Tibial nerve (tissue), 4 donors: Measurements from ENCODE around the gene OPHN1.

Experiments used
- CTCF ChIP-seq, 5 experiments: fragments of 200-600 bp in 3 of 5; fragments of 450-650 bp in 2 of 5; sonication (generic) in 3 of 5; IDR thresholded peaks; one replicate each; pipeline ENCODE4 v1.5.1; 2016 to 2019; ENCODE audit warnings: antibody characterized with exemption in 5 of 5, mild to moderate bottlenecking in 3 of 5, moderate library complexity in 2 of 5
- EP300 ChIP-seq, 2 donors: sonication (generic); formaldehyde crosslinking; IDR thresholded peaks; one replicate each; pipeline ENCODE4 v1.6.1; 2017; ENCODE audit warnings: antibody characterized with exemption in 2 of 2, mild to moderate bottlenecking in 1 of 2

- TF ChIP-seq CTCF (IDR thresholded peaks at IDR 0.05): no peak
- TF ChIP-seq EP300 (IDR thresholded peaks at IDR 0.05): no peak
Measured at GRCh38 chrX:68439341-68439740, 6.0 kb upstream of the OPHN1 start.
